HCT116 (cell line): ENCODE measurements around the gene SLC12A4.
A peak's percentile ranks its signal among the peaks of the same experiment; 100 is the strongest.

Experiments
- CBX3 ChIP-seq: IDR thresholded peaks from 2 replicates; pipeline ENCODE4 v1.6.1; 2012; ENCODE audit warnings: low read depth
- CEBPB ChIP-seq: IDR thresholded peaks from 2 replicates; pipeline ENCODE4 v1.6.1; 2012; ENCODE audit warnings: low read depth
- CTCF ChIP-seq, 3 experiments: fragments of 200-600 bp in 1 of 3; sonication (generic) in 1 of 3; IDR thresholded peaks in 2 of 3; conservative IDR thresholded peaks in 1 of 3; 2 replicates each; pipeline ENCODE4 v1.5.1; 2012 to 2017; ENCODE audit warnings: low read depth in 2 of 3, low read length in 2 of 3, antibody characterized with exemption in 1 of 3, borderline replicate concordance in 1 of 3, control low read depth in 1 of 3, mild to moderate bottlenecking in 1 of 3, mixed read lengths in 1 of 3, mixed run types in 1 of 3, moderate library complexity in 1 of 3; ENCODE audit not compliant: insufficient read depth in 1 of 3
- FOSL1 ChIP-seq: IDR thresholded peaks from 2 replicates; pipeline ENCODE4 v1.6.1; 2012; ENCODE audit warnings: low read depth
- MAX ChIP-seq: IDR thresholded peaks from 2 replicates; pipeline ENCODE4 v1.6.1; 2012
- ZNF274 ChIP-seq: fragments of 200-500 bp; sonication (Bioruptor generic); IDR thresholded peaks from 2 replicates; pipeline ENCODE4 v1.6.1; 2014; ENCODE audit warnings: mild to moderate bottlenecking, low read depth, low read length, inconsistent platforms

GRCh38 chr16:67909056-67909742 lies 59.2 kb downstream of the SLC12A4 start:
- TF ChIP-seq ZNF274 (no peak), CEBPB (no peak), FOSL1 (no peak), CBX3 (no peak), CTCF (IDR thresholded peaks at IDR 0.05 in 2 of 3, conservative IDR thresholded peaks at IDR 0.05 in 1 of 3; ENCODE audit: borderline replicate concordance in 1 of 3, insufficient read depth in 1 of 3, low read depth in 2 of 3, low read length in 2 of 3) (0 out of 6 replicates have a peak, but pooled peaks of 1 of the 3 experiments have one; percentile 3), MAX (no peak)
